ENCODE data around the gene ZNF57. TPM values are rescaled to one million over a fixed set of nuclear protein-coding genes. Genes with fewer than 3 reads are reported as not detected.
"Not testable (repeated sequence)": the region's sequence is repeated elsewhere in the genome, so short reads cannot be mapped to it uniquely, and the experiment has no call there.

The ZNF57 gene
- polyA plus RNA-seq, 1 donor, result 11.3 TPM

DNA sequence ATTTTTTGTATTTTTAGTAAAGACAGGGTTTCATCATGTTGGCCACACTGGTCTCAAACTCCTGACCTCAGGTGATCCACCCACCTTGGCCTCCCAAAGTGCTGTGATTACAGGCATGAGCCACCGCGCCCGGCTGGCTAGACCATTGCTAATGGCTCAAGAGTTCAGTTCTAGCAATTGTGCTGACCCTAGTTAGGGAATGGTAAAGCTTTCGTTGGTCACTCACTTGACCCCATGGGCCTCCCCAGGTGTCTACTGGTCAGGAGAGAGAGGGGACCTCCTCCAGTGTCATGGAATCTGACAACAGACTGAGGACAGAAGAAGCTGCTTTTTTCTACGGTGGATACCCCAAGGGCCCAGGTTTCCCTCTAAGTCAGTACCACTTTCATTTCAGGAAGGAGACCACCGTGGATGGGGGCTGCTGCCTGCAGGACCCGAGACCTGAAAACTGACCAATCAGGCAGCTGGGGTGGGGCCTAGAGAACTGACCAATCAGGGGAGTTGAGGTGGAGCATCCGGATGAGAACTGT, 34.2 kb upstream of the ZNF57 start:
- no peaks in the 10 kb centered on the region for H3K27me3 ChIP-seq (ENCODE audit: control insufficient read depth, insufficient read depth, low read length)
- H3K36me3 ChIP-seq (ENCODE audit: control insufficient read depth, insufficient read depth, low read length), result no peaks in the 10 kb centered on the region
- WGBS (ENCODE audit: insufficient coverage, low lambda C conversion rate), result no CpG with 5 or more reads among the region's 8 CpGs
- DNase-seq, result no peak
- H3K27ac ChIP-seq (ENCODE audit: low read length), result no peak overlapping the region
- peaks cover 9% of the 10 kb centered on the region for H3K9me3 ChIP-seq (ENCODE audit: control insufficient read depth, low read depth, low read length)
- H3K4me1 ChIP-seq (ENCODE audit: control insufficient read depth, insufficient read depth, low read length), result no peaks in the 10 kb centered on the region
- no peak overlapping the region for H3K4me3 ChIP-seq (ENCODE audit: low read length)

DNA sequence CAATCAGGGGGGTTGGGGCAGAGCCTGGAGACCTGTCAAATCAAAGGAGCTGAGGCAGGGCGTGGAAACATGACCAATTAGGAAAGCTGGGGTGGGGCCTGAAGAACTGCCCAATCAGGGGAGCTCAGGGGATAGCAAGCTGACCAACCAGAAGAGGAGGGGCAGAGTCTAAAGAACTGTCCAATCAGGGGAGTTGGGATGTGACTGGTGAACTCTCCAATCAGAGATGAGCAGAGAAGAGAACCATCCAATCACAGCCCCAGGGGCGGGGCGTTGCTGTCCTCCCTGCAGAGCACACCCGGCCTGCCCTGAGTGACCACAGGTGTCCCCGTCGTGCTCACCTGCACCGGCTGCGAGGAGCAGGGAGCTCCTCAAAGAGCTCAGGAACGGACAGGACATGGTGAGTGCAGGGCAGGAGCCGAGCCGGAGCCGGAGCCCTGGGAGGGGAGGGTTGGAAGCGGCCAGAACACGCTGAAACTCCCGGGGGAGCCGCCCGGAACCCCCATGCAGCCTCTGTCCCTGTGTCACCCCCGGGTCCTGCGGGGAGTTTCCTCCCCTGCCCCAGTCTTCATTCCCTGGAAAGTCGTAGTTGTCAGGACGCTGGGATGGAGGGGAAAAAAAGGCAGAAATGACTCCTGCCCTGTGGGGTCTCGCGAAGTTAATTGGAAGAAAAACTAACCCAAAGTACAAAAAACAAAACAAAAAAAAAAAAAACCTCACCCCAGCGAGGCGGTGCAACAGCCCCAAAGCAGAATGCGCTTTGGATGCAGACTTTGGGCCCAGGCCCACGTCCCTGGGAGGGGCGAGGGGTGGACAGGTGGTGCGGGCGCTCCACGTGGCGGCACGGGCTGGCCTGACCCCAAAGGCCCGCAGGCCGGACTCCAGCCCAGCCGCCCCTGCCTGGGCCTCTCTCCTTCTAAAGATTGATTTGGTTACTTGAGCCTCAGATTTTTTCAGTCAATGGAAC, 33.4 kb upstream of the ZNF57 start, which contains the start of gene ZNF556:
Gene ZNF556, plus strand, starts transcription at position 311 of the 967 bp plus-strand sequence. Its CDS starts 87 bp downstream, at position 398.
- Histone ChIP-seq H3K36me3 (ENCODE audit: control insufficient read depth, insufficient read depth, low read length) (no peaks in the 10 kb centered on the region), H3K4me3 (ENCODE audit: low read length) (no peak within 1 kb of the TSS), H3K27ac (ENCODE audit: low read length) (no peak within 1 kb of the TSS), H3K9me3 (ENCODE audit: control insufficient read depth, low read depth, low read length) (peaks cover 13% of the 10 kb centered on the region), H3K4me1 (ENCODE audit: control insufficient read depth, insufficient read depth, low read length) (no peaks in the 10 kb centered on the region), H3K27me3 (ENCODE audit: control insufficient read depth, insufficient read depth, low read length) (no peaks in the 10 kb centered on the region)
- no peak for DNase-seq
- 94% methylated on average over 3 of the region's 36 CpGs for WGBS (ENCODE audit: insufficient coverage, low lambda C conversion rate)

DNA sequence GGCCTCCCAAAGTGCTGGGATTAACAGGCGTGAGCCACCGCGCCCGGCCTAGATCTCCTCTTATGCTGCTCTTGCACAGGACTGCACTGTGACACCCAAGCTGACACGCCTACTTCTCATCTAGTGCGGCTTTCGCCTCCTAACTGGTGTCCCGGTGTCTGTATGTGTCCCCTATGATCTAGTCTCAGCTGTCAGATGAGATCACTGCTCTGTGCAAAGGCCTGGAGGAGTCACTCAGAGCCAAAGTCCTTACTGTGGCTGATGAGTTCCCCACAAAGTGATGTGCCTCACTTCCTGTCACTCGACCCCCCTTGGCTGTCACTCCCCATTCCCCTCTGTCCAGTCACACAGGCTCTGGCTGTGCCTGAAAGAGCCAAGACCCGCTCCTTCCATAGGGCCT, 31.1 kb upstream of the ZNF57 start:
- no peak for DNase-seq
- Histone ChIP-seq H3K9me3 (ENCODE audit: control insufficient read depth, low read depth, low read length) (peaks cover 13% of the 10 kb centered on the region), H3K4me3 (ENCODE audit: low read length) (no peak overlapping the region), H3K27me3 (ENCODE audit: control insufficient read depth, insufficient read depth, low read length) (no peaks in the 10 kb centered on the region), H3K36me3 (ENCODE audit: control insufficient read depth, insufficient read depth, low read length) (no peaks in the 10 kb centered on the region), H3K27ac (ENCODE audit: low read length) (no peak overlapping the region), H3K4me1 (ENCODE audit: control insufficient read depth, insufficient read depth, low read length) (no peaks in the 10 kb centered on the region)
- WGBS (ENCODE audit: insufficient coverage, low lambda C conversion rate), result no CpG with 5 or more reads among the region's 10 CpGs

DNA sequence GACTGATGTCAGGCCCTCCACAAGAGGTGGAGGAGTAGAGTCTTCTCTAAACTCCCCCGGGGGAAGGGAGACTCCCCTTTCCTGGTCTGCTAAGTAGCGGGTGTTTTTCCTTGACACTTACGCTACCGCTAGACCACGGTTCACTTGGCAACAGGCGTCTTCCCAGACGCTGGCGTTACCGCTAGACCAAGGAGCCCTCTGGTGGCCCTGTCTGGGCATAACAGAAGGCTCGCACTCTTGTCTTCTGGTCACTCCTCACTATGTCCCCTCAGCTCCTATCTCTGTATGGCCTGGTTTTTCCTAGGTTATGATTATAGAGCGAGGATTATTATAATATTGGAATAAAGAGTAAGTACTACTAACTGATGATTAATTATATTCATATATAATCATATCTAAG, 28.6 kb upstream of the ZNF57 start:
- not testable (repeated sequence) for H3K4me3 ChIP-seq (ENCODE audit: low read length); H3K27me3 ChIP-seq (ENCODE audit: control insufficient read depth, insufficient read depth, low read length); H3K36me3 ChIP-seq (ENCODE audit: control insufficient read depth, insufficient read depth, low read length); H3K27ac ChIP-seq (ENCODE audit: low read length); H3K4me1 ChIP-seq (ENCODE audit: control insufficient read depth, insufficient read depth, low read length); DNase-seq
- H3K9me3 ChIP-seq (ENCODE audit: control insufficient read depth, low read depth, low read length), result peaks cover 14% of the 10 kb centered on the region
- WGBS (ENCODE audit: insufficient coverage, low lambda C conversion rate), result no CpG with 5 or more reads among the region's 11 CpGs

DNA sequence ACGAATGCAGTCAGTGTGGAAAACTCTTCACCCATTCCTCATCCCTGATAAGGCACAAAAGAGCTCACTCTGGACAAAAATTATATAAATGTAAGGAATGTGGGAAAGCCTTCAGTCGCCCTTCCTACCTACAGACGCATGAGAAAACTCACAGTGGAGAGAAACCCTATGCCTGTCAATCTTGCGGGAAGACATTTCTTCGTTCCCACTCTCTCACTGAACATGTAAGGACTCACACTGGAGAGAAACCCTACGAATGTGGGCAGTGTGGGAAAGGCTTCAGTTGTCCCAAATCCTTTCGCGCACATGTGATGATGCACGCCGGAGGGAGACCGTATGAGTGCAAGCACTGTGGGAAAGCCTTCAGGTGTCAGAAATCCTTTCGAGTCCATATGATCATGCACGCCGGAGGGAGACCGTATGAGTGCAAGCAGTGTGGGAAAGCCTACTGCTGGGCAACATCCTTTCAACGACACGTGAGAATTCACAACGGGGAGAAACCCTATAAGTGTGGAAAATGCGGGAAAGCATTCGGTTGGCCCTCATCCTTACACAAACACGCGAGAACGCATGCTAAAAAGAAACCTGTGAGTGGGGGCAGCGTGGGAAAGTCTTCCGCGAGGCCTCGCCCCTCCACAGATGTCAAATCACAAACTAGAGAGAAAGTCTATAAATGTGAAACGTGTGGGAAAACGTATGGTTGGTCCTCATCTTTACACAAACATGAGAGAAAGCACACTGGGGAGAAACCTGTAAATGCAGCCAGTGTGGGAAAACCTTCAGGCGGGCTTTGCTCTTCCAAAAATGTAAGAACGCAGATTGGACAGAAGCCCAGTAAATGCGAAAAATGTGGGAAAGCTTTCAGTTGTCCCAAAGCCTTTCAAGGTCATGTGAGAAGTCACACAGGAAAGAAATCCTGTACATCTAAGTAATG, 23.1 kb upstream of the ZNF57 start:
- peaks cover 20% of the 10 kb centered on the region for H3K9me3 ChIP-seq (ENCODE audit: control insufficient read depth, low read depth, low read length)
- H3K36me3 ChIP-seq (ENCODE audit: control insufficient read depth, insufficient read depth, low read length), result no peaks in the 10 kb centered on the region
- DNase-seq, result no peak
- no peaks in the 10 kb centered on the region for H3K4me1 ChIP-seq (ENCODE audit: control insufficient read depth, insufficient read depth, low read length)
- WGBS (ENCODE audit: insufficient coverage, low lambda C conversion rate), result 89% methylated on average over 3 of the region's 32 CpGs
- H3K27ac ChIP-seq (ENCODE audit: low read length), result no peak overlapping the region
- H3K4me3 ChIP-seq (ENCODE audit: low read length), result no peak overlapping the region
- no peaks in the 10 kb centered on the region for H3K27me3 ChIP-seq (ENCODE audit: control insufficient read depth, insufficient read depth, low read length)

DNA sequence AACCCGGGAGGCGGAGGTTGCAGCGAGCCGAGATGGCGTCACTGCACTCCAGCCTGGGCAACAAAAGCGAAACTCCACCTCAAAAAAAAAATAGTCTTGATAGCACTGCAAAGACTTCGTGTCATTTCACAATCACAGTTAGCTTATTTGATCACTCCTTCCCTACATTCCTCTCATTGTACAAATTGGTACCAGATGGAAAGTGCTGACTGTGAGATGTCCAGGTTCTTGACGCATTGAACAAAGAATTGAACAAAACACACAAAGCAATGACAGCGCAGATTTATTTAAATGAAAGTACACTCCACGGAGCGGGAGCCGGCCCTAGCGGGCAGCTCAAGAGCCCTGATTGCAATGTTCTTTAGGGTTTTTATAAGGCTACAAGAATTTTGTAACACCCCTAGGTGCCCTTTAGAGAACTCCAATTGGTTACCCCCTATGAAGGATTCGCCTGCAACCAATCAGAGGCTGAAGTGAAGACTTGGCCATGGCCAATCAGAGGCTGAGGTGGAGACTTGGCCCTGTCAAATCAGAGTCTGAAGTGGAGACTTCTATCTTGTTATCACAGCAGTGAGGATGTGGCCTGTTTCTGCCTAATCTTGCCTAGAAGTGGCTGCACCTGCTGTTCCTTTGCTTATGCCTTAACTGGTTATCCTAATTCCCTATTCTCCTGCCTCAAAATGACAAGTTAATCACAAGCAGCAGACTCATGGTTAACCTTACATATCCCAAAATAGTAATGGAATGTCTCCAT, 16.9 kb upstream of the ZNF57 start:
- H3K9me3 ChIP-seq (ENCODE audit: control insufficient read depth, low read depth, low read length), result peaks cover 5% of the 10 kb centered on the region
- H3K4me1 ChIP-seq (ENCODE audit: control insufficient read depth, insufficient read depth, low read length), result no peaks in the 10 kb centered on the region
- no peaks in the 10 kb centered on the region for H3K36me3 ChIP-seq (ENCODE audit: control insufficient read depth, insufficient read depth, low read length)
- no peak overlapping the region for H3K4me3 ChIP-seq (ENCODE audit: low read length)
- no peak for DNase-seq
- H3K27me3 ChIP-seq (ENCODE audit: control insufficient read depth, insufficient read depth, low read length), result no peaks in the 10 kb centered on the region
- 100% methylated on average over 4 of the region's 14 CpGs for WGBS (ENCODE audit: insufficient coverage, low lambda C conversion rate)
- H3K27ac ChIP-seq (ENCODE audit: low read length), result no peak overlapping the region

DNA sequence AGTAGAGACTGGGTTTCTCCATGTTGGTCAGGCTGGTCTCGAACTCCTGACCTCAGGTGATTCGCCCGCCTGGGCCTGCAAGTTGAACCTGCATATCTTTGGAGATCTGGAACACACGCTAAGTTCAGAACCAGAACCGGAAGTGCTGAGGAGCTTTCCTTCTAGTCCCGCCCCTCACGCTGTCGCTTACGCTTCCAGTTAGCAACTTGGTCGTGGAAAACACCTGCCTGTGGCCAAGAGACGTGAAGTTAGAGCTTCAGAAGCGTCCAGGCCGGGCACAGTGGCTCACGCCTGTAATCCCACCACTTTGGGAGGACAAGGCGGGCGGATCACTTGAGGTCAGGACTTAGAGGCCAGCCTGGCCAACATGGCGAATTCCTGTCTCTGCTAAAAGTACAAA, 15.0 kb upstream of the ZNF57 start:
- Histone ChIP-seq H3K4me1 (ENCODE audit: control insufficient read depth, insufficient read depth, low read length) (no peaks in the 10 kb centered on the region), H3K36me3 (ENCODE audit: control insufficient read depth, insufficient read depth, low read length) (no peaks in the 10 kb centered on the region), H3K4me3 (ENCODE audit: low read length) (no peak overlapping the region), H3K27me3 (ENCODE audit: control insufficient read depth, insufficient read depth, low read length) (no peaks in the 10 kb centered on the region), H3K9me3 (ENCODE audit: control insufficient read depth, low read depth, low read length) (peaks cover 3% of the 10 kb centered on the region), H3K27ac (ENCODE audit: low read length) (no peak overlapping the region)
- WGBS (ENCODE audit: insufficient coverage, low lambda C conversion rate), result no CpG with 5 or more reads among the region's 17 CpGs
- DNase-seq, result no peak

DNA sequence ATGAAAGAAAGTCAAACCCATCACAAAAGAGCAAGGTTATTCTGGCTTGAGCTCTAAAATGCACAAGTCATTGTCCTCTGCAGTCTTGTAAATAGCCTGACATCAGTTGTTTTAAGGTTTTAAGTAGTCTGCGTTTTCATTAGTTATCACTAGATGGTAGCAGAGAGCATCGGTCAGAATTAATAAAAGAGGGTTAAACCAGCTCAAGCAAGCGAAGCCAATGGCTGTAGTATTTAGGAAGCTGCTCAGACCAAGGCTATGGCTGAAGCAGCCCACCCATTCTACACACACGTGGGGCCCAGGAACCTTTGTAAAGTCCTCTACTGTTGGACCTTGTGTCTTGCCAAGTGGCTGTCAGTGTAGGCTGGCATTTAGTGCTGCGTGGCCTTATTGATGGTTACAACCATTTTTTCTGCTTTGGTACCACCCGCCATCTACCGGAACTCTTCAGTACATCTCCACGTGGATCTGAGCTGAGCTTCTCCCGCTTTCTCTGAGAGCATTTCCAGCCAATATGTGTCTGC, 13.3 kb upstream of the ZNF57 start:
- Histone ChIP-seq H3K27me3 (ENCODE audit: control insufficient read depth, insufficient read depth, low read length) (no peaks in the 10 kb centered on the region), H3K27ac (ENCODE audit: low read length) (no peak overlapping the region), H3K9me3 (ENCODE audit: control insufficient read depth, low read depth, low read length) (peaks cover 3% of the 10 kb centered on the region), H3K4me1 (ENCODE audit: control insufficient read depth, insufficient read depth, low read length) (no peaks in the 10 kb centered on the region), H3K4me3 (ENCODE audit: low read length) (no peak overlapping the region), H3K36me3 (ENCODE audit: control insufficient read depth, insufficient read depth, low read length) (no peaks in the 10 kb centered on the region)
- no CpG with 5 or more reads among the region's 9 CpGs for WGBS (ENCODE audit: insufficient coverage, low lambda C conversion rate)
- DNase-seq, result peak in 1 of 2 donors; percentile 59

DNA sequence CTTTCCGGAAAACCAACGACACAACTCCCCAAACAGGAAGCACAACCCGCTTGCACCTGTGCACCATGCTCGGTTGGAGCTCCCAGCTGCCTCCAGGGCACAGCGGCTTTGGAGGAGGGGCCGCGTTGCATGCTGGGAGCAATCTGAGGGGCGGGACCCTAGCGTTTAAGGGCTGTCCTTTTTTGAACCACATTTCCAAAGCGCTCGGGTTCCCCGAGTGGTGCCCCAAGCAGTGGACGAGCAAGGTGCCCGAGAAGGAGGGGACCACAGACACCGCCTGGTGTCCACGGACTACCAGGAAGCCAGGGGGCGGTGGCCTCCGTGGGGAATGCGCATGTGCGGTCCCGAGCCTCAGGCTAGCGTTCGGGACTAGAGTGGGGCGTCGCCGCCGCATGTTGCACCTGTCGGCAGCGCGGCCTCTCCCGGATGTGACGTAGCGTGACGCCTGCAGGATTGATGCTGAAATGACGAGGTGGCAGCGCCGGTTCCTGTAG, 11.9 kb upstream of the ZNF57 start:
- DNase-seq, result no peak
- peaks cover 3% of the 10 kb centered on the region for H3K9me3 ChIP-seq (ENCODE audit: control insufficient read depth, low read depth, low read length)
- peak overlapping the region; percentile 4 for H3K4me3 ChIP-seq (ENCODE audit: low read length)
- H3K4me1 ChIP-seq (ENCODE audit: control insufficient read depth, insufficient read depth, low read length), result no peaks in the 10 kb centered on the region
- no peaks in the 10 kb centered on the region for H3K36me3 ChIP-seq (ENCODE audit: control insufficient read depth, insufficient read depth, low read length)
- no CpG with 5 or more reads among the region's 37 CpGs for WGBS (ENCODE audit: insufficient coverage, low lambda C conversion rate)
- H3K27ac ChIP-seq (ENCODE audit: low read length), result no peak overlapping the region
- no peaks in the 10 kb centered on the region for H3K27me3 ChIP-seq (ENCODE audit: control insufficient read depth, insufficient read depth, low read length)

All from large intestine (tissue), 3 donors.